IPS DF 4.7 (cell line): Measurements from ENCODE around the gene TRAPPC3L.
"Not testable (repeated sequence)": the region's sequence is repeated elsewhere in the genome, so short reads cannot be mapped to it uniquely, and the experiment has no call there.

Experiments
- DNase-seq: peaks from one replicate; pipeline ENCODE4 v3.0.0-alpha.2; 2013; ENCODE audit warnings: low spot score; ENCODE audit errors: extremely low read depth

The TRAPPC3L gene

DNA sequence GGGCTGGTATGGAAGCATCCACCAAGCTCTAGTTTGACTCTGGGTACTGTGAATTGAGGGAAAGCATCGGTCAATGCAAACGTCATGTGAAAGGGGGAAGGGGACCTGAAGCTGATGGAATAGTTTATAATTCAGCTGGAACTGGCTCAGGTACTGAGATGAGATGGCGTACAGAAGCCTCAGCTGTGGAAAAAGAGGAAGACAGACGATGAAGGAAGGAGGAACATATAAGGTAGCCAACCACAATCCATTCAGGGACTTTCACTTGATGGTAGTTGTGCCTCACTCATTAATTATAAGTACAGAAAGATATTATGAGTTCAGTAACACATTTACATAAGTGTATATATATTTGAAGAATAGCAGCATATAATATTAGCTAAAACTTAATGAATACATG is 31.4 kb downstream of the TRAPPC3L start:
- no peak for DNase-seq

DNA sequence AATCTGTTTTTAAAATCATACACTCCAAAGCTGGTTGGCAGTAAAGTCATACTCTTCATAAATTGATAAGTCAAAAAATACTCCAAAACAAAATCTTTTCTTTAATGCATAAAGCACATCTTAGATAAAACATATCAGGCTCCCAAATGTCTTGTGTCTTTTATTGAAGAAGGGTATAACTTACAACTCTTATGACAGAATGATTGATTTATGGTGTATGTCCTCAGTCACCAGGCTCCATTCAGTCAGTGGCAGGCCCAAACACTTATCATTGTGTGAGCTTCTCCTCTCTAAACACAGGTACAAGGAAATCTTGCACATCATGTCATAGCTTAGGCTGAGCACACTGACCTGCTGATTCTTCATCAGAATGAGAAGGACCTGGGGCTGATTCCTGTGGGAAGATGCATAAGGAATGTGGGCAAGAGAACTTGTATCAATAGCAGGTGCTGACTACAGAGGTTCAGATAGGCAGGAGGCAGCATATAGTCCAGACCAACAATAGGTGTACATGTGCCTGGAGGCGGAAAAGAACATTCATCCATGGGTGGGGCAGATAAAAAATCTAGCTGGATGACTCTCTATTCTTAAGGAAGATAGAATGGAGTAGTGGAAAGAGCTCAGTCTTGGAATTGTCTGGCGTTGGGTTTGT is 32.1 kb downstream of the TRAPPC3L start:
- DNase-seq, result no peak

DNA sequence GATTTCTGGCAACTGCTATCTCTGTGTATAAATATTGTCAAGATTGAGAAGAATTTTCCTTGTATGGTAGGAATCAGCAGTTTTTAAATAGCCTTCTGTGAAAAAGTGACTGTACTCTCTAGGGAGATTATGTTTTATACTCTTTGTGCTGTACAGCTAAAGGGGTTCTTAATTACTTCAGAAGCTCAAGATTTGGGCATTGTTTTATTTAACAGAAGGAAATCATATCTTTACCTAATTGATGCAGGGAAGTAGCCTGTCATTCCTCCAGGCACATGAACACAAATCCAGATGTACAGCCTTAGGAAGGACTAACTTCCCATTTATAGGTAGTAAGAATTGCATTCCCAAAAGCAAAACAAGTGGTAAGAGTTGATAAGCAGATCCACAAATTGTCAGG is 32.8 kb downstream of the TRAPPC3L start:
- no peak for DNase-seq

DNA sequence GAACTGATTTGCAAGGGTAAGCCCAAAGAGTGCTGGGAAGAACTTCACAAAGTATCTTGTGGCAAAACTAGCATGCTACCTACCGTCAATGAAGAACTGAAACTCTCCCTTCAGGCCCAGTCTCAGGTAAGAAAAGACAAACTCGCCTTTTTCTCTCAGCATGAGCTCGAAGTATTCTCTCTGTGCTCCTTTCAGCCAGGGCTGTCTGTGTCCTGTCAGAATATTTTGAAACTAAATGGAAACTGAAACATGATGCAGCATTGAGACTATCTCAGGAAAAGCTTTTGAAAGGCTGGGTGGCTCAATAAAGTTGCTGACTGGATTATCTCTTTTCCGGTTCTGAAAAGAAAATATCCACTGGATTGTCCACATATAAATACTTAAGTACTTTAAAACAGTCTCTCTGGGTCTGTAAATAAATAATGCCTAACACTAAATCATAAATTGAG is 33.3 kb downstream of the TRAPPC3L start:
- DNase-seq, result no peak

DNA sequence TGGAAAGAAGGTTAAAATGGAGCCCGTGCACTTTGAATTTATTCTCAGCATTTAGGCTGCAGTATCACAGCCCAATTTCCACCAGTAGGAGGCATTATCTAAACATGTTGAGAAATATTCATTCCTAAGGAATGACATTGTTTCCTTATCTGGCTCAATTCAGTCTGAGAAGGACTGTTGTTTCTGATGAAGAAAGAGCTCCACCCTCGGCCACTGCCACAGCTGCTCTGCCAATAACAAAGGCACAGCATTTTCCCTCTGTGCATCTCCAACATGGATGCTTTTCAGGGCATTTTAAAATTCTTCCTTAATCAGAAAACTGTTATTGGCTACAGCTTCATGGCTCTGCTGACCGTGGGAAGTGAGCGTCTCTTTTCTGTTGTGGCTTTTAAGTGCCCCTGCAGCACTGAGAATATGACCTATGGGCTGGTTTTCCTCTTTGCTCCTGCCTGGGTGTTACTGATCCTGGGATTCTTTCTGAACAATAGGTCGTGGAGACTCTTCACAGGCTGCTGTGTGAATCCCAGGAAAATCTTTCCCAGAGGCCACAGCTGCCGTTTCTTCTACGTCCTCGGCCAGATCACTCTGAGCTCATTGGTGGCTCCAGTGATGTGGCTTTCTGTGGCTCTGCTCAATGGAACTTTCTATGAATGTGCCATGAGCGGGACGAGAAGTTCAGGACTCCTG is 33.9 kb downstream of the TRAPPC3L start, which contains the start of gene CALHM5:
TSS of gene CALHM5 (plus strand) at position 216 of the 687 bp plus-strand sequence. CDS start at position 274, 58 bp downstream.
- no peak for DNase-seq

DNA sequence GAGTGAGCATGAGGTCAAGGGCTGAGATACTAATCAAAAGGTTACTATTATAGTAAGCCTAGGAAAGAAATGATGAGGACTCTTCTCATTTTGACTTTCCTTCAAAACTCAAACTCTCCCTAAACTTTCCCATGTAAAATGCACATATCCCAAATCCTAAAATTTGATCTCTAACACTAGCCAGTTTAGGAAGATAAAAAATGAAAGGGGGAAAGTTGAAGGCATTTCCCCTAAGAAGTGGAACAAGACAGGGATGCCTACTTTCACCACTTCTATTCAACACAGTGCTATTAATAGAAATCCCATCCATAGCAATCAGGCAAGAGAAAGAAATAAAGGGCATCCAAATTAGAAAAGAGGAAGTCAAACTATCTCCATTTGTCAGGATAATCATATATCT is 37.0 kb downstream of the TRAPPC3L start:
- no peak for DNase-seq

DNA sequence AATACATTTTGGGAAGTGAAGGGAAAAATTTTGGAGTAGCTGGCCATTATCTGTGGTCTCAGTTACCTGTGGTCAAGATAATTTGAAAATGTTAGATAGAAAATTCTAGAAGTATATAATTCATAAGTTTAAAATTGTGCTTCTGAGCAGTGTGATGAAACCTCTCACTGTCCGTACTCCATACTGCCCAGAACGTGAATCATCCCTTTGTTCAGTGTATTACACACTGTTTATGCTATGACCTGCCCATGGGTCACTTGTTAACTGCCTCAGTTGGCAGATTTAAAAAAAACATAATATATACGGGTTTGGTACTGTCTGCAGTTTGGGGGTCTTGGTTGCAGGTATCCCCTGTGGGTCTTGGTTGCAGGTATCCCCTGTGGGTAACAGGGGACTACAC is 38.2 kb downstream of the TRAPPC3L start:
- DNase-seq, result no peak

DNA sequence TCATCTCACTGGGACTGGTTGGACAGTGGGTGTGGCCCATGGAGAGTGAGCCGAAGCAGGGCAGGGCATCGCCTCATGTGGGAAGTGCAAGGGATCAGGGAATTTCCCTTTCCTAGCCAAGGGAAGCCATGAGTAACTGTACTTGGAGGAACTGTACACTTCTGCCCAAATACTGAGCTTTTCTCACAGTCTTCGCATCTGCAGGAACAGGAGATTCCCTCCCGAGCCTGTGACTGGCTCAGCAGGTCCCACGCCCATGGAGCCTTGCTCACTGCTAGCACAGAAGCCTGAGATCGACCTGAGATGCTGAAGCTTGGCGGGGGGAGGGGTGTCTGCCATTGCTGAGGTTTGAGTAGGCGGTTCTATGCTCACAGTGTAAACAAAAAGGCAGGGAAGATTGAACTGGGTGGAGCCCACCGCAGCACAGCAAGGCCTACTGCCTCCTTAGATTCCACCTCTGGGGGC is 44.5 kb downstream of the TRAPPC3L start:
- DNase-seq, result no peak

DNA sequence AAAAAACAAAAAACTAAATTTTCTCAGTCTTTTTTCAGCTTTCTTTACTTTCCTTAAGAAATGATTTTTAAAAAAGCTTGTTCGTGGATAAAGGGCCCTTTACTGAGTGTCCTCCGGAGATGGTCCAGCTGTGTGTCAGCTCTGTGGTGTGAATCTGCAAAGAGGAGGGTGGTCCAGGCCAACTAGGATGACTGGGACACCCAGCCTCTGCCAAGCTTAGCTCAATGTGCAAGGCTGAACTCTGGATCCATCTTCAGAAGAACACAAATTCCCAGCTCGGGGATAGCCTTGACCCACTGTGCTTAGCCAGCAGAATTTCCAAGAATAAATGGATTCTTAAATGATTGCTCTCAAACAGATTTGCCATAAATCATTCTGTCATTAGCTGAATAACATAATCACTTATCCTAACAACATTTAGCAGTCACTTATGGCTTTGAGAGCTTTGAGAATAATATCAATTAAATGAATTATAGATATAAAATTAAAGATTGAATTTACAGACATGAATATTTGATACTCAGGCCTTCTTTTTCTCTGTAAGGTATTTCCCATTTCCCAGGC is 48.3 kb downstream of the TRAPPC3L start:
- no peak for DNase-seq

DNA sequence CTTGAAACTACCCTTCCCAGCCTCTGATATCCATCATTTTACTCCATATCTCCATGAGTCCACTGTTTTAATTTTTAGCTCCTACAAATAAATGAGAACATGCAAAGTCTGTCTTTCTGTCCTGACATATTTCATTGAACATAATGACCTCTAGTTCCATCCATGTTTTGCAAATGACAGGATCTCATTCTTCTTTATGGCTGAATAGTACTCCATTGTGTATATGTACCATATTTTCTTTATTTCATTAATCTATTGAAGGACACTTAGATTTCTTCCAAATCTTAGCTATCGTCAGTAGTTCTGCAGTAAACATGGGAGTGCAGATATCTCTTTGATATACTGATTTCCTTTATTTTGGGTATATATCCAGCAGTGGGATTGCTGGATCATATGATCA is 50.3 kb downstream of the TRAPPC3L start:
- not testable (repeated sequence) for DNase-seq

DNA sequence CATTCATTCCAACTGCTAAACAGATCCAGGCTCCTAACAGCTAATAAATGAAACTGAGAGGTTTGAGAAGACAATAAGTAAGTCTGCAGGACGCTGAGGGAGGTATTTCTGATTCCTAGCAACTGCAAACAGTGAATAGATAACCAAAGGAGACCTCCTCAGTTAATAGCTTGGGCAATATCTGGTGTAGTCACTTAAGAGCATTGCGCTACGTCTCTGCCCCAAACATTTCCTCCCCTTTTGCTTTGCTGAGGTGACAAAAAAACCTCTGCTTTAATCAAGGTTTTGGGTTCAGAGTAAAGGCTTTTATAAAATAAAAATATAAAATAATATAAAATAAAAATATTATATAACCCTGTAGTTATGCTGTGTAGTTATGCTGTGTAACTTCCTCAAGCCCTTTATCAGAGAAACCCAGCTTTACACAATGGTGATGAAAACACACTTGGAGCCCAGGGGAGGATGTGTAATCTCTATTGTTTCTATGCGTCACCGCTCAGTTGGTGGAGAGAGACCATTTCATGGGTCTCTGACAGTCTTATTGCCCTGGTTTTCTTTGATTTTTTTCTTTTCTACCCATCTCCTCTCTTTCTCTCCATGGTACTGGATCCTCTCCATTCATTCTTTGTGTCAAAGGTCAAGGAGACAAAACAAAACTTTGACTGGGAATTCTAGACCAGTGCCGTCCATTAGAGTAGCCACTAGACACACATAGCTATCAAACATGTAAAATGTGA is 53.0 kb downstream of the TRAPPC3L start:
- DNase-seq, result no peak

DNA sequence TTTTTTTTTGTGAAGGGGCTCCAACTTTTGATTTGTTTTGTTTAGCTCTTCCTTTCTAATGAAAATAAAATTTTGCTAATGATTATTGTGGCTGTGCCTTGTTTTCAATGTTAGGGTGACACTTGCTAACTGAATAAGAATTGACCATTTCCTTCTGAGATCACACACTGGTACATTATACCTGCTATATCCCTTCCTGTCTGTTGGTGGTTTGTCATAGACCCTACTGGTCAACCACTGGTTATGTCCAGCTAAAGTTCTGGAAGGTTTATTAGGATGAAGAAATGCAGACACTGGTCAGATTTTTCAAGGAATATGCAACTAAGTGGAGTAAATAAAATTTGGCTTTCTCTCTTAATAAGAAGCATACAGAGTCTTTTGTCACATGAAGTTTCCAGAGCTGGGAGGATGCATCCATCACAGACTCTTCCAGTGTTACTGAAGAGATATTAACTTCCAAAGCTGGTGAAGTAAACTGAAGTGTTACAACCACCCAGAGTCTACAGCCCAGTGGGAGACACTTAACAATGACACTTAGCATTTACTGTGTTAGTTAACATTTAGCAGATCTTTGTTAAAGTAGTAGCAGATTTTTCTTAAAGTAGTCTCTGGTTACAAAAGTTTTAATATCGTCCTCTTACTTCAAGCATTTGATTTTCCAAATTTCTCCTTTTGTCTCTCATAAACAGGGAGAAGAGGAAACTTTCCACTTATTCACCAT is 53.7 kb downstream of the TRAPPC3L start:
- DNase-seq, result no peak

DNA sequence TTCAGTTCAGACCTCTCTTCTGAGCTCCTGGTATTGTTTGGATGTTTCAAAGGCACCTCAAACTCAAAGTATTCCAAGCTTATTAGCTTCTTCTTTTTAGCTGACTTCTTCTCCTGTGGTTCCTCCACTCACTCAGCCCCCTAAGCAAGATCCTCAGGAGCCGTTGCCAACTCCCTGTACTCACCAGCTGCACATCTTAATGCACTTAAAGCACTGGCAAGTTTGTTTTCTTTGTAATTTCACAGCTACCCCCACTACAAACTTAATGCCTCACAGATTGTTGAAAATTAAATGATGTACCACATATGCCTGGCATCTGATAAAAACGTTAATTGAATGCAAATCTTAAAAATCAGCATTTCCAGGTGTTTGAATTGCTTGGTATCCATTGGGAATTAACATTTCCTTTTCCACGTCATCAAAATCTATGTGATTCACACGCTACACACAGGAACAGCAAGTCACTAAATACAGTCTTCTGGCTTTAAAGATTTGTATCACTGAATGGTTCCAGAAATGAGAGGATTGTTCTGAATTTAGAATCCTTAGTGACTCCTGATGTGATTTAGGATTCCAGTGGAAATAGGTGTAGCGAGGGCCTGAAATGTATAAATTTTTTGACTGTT is 59.8 kb downstream of the TRAPPC3L start:
- DNase-seq, result no peak

DNA sequence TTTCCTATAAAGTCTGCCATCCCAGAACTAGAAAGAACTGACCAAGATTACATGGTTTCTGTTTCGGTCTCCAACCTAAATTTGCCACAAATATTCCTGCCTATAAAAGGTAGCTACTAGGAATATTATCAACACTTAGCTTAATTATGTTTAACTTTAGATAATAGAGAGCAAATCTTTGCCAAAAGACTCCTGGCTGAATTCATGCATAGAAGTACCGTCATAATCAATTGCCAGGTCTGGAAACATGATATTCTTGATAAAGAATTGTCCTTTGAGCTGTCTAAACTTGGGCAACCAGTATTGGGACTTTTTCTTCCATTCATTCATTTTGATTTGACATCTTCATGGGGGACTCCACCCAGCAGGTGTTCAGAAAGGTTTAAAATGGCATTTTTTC is 61.9 kb downstream of the TRAPPC3L start:
- DNase-seq, result no peak

DNA sequence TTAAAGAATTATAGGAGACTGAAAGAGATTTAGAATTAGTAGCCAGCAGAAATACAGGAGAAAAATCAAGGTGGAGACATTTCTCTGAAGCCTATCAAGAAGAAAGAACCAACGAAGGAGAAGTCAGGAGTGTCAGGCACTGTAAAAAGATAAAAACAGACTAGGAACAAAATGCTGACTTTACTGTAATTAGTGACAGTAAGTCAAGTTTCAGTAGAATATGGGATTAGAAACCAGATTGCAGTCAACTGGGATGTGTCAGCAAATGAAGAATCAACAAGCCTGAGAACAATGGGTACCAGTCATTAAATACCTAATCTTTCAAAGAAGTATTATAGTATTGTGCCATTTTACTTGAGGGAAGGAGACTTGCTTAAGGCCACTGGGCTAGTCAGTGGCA is 62.7 kb downstream of the TRAPPC3L start:
- DNase-seq, result no peak

DNA sequence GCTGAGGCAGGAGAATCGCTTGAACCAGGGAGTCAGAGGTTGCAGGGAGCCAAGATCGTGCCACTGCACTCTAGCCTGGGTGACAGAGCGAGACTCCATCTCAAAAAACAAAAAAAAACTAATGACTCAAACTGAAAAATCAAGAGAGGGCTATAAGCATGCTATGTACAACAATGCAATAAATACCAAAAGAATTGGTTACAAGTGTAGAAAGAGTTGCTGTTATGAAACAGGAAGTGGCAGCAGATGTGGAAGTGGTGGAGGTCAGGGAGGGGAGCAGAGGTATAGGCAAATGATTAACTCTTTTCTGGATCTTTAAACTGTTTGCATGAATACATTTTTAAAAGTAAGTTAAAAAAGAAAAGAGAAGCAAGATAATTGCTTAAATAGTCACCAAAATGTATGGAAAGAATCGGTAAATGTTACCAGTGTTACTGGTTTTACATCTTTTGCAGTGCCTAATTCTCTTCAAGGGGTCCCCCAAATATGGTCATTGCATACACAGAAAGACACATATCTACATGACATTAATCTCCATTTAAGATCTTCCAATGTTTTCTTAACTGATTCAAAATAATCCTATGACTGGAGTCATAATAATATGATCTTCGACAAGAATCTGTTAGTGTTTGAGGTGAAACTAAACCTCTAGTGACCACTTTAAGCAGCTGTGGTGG is 69.3 kb downstream of the TRAPPC3L start:
- DNase-seq, result no peak

DNA sequence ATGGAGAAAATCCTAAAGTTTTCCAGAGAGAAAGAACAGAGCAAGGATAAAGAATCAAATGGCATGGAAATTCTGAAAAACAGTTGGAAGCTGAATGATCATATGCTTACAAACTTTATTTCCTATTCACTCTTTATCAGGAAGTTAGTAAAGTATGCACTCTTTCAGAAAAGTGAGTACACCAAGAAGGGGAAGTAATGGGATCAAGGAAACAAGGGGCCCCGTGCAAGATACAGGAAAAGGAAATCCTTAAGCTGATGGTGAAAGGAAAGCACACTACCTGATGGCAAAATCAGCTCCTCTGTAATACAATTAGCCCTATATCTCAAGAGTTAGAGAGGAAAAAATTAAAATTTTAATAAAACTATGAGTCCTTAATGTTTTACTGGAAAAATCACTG is 70.3 kb downstream of the TRAPPC3L start:
- no peak for DNase-seq

DNA sequence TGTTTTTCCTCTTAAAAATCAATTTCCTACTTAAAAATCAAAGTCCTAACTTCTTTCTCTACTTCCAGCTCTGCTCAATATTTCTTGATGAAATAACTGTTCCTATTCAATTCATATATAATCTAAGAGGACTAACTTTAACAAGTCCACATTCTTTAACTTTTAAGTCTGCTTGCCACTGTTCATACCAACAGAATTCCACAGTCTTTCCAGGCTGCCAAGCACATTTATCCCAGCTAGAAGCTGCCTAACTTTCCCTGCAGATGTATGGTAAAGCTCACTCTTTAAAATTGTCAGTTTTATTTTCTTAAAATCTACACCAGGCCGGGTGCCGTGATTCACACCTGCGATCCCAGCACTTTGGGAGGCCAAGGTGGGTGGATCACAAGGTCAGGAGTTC is 72.8 kb downstream of the TRAPPC3L start:
- no peak for DNase-seq

DNA sequence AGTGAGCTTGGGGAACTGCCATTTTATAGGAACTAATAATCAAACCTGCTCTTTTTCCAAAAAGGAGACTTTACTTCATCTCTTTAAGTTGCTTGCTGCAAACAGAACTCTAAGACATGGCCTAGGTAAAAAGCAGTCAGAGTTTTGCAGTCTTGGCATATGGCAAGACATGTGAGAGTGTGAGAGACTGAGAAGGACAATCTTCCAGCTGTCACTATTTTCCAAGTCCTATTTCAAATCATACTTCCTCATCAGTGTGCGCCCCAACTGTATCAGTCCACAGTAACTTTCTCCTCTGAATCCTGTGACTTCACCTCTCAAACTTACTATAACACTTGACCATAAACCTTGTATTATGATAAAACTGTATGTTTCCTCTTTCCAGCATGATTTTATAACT is 74.0 kb downstream of the TRAPPC3L start:
- DNase-seq, result no peak

DNA sequence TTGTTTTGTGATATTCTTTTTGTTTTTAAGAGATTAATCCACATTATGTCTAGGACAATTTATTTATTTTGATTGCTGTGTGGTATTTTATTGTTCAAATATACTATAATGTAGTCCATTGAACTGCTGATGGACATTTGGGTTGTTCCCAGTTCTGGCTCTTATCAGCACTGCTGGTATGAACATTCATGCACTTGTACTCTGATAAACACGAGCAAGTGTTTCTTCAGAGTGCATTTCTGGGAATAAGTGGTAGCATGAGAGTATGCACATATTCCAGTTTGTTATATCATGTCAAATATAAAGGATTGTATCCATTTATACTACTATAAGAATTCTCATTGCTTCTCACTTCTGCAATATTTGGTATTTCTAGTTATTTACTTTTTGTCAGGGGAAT is 77.2 kb downstream of the TRAPPC3L start:
- no peak for DNase-seq
